ENCODE results near the gene TARP.

GRCh38 chr7:38242814-38243213, 30.6 kb downstream of the TARP start:
- TF ChIP-seq CTCF (IDR thresholded peaks at IDR 0.05; ENCODE audit: low read depth, low read length) (no peak), EZH2phosphoT487 (IDR thresholded peaks at IDR 0.05; ENCODE audit: low read depth) (no peak)

All from OCI-LY3 (cell line).